Measurements from ENCODE around the gene GATA6. TPM values are rescaled to one million over a fixed set of nuclear protein-coding genes. Genes with fewer than 3 reads are reported as not detected.
A peak's percentile ranks its signal among the peaks of the same experiment; 100 is the strongest.

The GATA6 gene
- total RNA-seq, 1 donor from 2014 or later = 26.6 TPM

GRCh38 chr18:22166069-22166950, 3.1 kb upstream of the GATA6 start:
- no peak for DNase-seq (ENCODE audit: low spot score)

GRCh38 chr18:22167091-22167470, 2.3 kb upstream of the GATA6 start:
- no peak for DNase-seq (ENCODE audit: low spot score)

- DNase-seq (ENCODE audit: low spot score) = no peak
Observed at GRCh38 chr18:22167471-22168241, 1.7 kb upstream of the GATA6 start.

- no peak for DNase-seq (ENCODE audit: low spot score)
Observed at GRCh38 chr18:22168360-22168921, 948 bp upstream of the GATA6 start.

GRCh38 chr18:22169889-22170420, 566 bp downstream of the GATA6 start:
- no peak for DNase-seq (ENCODE audit: low spot score)

GRCh38 chr18:22170421-22171257, 1.2 kb downstream of the GATA6 start:
- DNase-seq (ENCODE audit: low spot score) = no peak

GRCh38 chr18:22171258-22172119, 2.1 kb downstream of the GATA6 start:
- DNase-seq (ENCODE audit: low spot score) = no peak

- peak; percentile 87 for DNase-seq (ENCODE audit: low spot score)
Observed at GRCh38 chr18:22172120-22172582, 2.8 kb downstream of the GATA6 start.

- peak; percentile 82 for DNase-seq (ENCODE audit: low spot score)
Observed at GRCh38 chr18:22172594-22173049, 3.2 kb downstream of the GATA6 start.

- DNase-seq (ENCODE audit: low spot score) = peak; percentile 69
Observed at GRCh38 chr18:22173221-22173927, 4.0 kb downstream of the GATA6 start.

GRCh38 chr18:22173928-22174301, 4.5 kb downstream of the GATA6 start:
- no peak for DNase-seq (ENCODE audit: low spot score)

- DNase-seq (ENCODE audit: low spot score) = peak; percentile 53
Observed at GRCh38 chr18:22174341-22175145, 5.2 kb downstream of the GATA6 start.

GRCh38 chr18:22175346-22175745, 6.0 kb downstream of the GATA6 start:
- no peak for DNase-seq (ENCODE audit: low spot score)

GRCh38 chr18:22176420-22177326, 7.3 kb downstream of the GATA6 start:
- peak; percentile 85 for DNase-seq (ENCODE audit: low spot score)

GRCh38 chr18:22177327-22177871, 8.0 kb downstream of the GATA6 start:
- DNase-seq (ENCODE audit: low spot score) = no peak

- DNase-seq (ENCODE audit: low spot score) = no peak
Observed at GRCh38 chr18:22179174-22179573, 9.8 kb downstream of the GATA6 start.

- no peak for DNase-seq (ENCODE audit: low spot score)
Observed at GRCh38 chr18:22179631-22180030, 10.2 kb downstream of the GATA6 start.
